ENCODE results near the gene ITFG2. TPM values are rescaled to one million over a fixed set of nuclear protein-coding genes. Genes with fewer than 3 reads are reported as not detected.
A peak's percentile ranks its signal among the peaks of the same experiment; 100 is the strongest.

The ITFG2 gene
- total and polyA plus RNA-seq, 2 of the 13 experiments (the other 11 are each of a cell fraction or from before 2014, with no cell fraction given), result 14.8 to 15.5 TPM

DNA sequence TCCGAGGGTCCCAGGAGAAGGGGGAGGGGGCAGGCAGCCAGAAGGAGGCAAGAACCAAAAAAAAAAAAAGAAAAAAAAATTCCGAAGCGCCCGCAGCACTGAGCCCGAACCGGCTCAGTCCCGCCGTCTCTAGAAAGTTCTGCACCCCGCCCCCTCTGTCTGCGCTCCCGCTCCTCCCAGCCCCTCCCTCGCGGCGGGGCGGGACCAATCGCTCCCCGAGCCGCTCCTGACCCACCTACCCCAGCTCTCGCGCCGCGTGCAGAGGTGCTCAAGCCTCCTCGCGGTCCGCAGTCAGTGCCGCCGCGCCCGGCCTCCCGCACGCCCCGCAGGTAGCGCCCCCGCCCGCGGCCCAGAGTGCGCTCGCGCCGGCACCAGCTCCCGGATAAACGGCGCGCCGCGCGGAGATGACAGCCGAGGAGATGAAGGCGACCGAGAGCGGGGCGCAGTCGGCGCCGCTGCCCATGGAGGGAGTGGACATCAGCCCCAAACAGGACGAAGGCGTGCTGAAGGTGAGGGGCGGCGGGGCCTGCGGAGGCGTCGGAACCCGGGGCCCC, 17.7 kb upstream of the ITFG2 start, which contains the start of gene FKBP4 (continued):
- TF ChIP-seq, protein P1, sequence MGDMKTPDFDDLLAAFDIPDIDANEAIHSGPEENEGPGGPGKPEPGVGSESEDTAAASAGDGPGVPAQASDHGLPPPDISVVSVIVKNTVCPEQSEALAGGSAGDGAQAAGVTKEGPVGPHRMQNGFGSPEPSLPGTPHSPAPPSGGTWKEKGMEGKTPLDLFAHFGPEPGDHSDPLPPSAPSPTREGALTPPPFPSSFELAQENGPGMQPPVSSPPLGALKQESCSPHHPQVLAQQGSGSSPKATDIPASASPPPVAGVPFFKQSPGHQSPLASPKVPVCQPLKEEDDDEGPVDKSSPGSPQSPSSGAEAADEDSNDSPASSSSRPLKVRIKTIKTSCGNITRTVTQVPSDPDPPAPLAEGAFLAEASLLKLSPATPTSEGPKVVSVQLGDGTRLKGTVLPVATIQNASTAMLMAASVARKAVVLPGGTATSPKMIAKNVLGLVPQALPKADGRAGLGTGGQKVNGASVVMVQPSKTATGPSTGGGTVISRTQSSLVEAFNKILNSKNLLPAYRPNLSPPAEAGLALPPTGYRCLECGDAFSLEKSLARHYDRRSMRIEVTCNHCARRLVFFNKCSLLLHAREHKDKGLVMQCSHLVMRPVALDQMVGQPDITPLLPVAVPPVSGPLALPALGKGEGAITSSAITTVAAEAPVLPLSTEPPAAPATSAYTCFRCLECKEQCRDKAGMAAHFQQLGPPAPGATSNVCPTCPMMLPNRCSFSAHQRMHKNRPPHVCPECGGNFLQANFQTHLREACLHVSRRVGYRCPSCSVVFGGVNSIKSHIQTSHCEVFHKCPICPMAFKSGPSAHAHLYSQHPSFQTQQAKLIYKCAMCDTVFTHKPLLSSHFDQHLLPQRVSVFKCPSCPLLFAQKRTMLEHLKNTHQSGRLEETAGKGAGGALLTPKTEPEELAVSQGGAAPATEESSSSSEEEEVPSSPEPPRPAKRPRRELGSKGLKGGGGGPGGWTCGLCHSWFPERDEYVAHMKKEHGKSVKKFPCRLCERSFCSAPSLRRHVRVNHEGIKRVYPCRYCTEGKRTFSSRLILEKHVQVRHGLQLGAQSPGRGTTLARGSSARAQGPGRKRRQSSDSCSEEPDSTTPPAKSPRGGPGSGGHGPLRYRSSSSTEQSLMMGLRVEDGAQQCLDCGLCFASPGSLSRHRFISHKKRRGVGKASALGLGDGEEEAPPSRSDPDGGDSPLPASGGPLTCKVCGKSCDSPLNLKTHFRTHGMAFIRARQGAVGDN (CRISPR knock-in tag; IDR thresholded peaks at IDR 0.05), result peak; percentile 92
- no peak for TF ChIP-seq TCF12 (IDR thresholded peaks at IDR 0.05)
- TF ChIP-seq TCF12 (CRISPR knock-in tag; IDR thresholded peaks at IDR 0.05), result no peak
- TF ChIP-seq DMAP1 (CRISPR knock-in tag; IDR thresholded peaks at IDR 0.05), result peak; percentile 53
- TF ChIP-seq GZF1 (CRISPR knock-in tag; IDR thresholded peaks at IDR 0.05), result no peak
- TF ChIP-seq, protein P2, sequence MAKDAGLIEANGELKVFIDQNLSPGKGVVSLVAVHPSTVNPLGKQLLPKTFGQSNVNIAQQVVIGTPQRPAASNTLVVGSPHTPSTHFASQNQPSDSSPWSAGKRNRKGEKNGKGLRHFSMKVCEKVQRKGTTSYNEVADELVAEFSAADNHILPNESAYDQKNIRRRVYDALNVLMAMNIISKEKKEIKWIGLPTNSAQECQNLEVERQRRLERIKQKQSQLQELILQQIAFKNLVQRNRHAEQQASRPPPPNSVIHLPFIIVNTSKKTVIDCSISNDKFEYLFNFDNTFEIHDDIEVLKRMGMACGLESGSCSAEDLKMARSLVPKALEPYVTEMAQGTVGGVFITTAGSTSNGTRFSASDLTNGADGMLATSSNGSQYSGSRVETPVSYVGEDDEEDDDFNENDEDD (CRISPR knock-in tag; IDR thresholded peaks at IDR 0.05; ENCODE audit: borderline replicate concordance), result peak; percentile 92; the same call in 1 of the 2 replicates
- TF ChIP-seq KLF15 (CRISPR knock-in tag; IDR thresholded peaks at IDR 0.05; ENCODE audit: borderline replicate concordance), result peak; percentile 72; the same call in 1 of the 2 replicates
- TF ChIP-seq YEATS2 (CRISPR knock-in tag; IDR thresholded peaks at IDR 0.05; ENCODE audit: borderline replicate concordance), result peak; percentile 32; the same call in 1 of the 2 replicates
- TF ChIP-seq EEA1 (CRISPR knock-in tag; IDR thresholded peaks at IDR 0.05; ENCODE audit: borderline replicate concordance), result peak; percentile 59; the same call in 1 of the 2 replicates
- TF ChIP-seq ZSCAN31 (CRISPR knock-in tag; IDR thresholded peaks at IDR 0.05; ENCODE audit: low read depth), result peak; percentile 73; the same call in 1 of the 2 replicates
- TF ChIP-seq, protein P3, sequence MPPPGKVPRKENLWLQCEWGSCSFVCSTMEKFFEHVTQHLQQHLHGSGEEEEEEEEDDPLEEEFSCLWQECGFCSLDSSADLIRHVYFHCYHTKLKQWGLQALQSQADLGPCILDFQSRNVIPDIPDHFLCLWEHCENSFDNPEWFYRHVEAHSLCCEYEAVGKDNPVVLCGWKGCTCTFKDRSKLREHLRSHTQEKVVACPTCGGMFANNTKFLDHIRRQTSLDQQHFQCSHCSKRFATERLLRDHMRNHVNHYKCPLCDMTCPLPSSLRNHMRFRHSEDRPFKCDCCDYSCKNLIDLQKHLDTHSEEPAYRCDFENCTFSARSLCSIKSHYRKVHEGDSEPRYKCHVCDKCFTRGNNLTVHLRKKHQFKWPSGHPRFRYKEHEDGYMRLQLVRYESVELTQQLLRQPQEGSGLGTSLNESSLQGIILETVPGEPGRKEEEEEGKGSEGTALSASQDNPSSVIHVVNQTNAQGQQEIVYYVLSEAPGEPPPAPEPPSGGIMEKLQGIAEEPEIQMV (CRISPR knock-in tag; IDR thresholded peaks at IDR 0.05; ENCODE audit: low read depth), result peak; percentile 99
- TF ChIP-seq, protein P4, sequence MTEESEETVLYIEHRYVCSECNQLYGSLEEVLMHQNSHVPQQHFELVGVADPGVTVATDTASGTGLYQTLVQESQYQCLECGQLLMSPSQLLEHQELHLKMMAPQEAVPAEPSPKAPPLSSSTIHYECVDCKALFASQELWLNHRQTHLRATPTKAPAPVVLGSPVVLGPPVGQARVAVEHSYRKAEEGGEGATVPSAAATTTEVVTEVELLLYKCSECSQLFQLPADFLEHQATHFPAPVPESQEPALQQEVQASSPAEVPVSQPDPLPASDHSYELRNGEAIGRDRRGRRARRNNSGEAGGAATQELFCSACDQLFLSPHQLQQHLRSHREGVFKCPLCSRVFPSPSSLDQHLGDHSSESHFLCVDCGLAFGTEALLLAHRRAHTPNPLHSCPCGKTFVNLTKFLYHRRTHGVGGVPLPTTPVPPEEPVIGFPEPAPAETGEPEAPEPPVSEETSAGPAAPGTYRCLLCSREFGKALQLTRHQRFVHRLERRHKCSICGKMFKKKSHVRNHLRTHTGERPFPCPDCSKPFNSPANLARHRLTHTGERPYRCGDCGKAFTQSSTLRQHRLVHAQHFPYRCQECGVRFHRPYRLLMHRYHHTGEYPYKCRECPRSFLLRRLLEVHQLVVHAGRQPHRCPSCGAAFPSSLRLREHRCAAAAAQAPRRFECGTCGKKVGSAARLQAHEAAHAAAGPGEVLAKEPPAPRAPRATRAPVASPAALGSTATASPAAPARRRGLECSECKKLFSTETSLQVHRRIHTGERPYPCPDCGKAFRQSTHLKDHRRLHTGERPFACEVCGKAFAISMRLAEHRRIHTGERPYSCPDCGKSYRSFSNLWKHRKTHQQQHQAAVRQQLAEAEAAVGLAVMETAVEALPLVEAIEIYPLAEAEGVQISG (CRISPR knock-in tag; IDR thresholded peaks at IDR 0.05), result peak; percentile 64
- TF ChIP-seq ZNF441 (CRISPR knock-in tag; IDR thresholded peaks at IDR 0.05; ENCODE audit: borderline replicate concordance), result peak; percentile 54; the same call in 1 of the 2 replicates
- peak; percentile 87 for TF ChIP-seq ZNF430 (CRISPR knock-in tag; IDR thresholded peaks at IDR 0.05)
- TF ChIP-seq ZSCAN9 (CRISPR knock-in tag; IDR thresholded peaks at IDR 0.05; ENCODE audit: borderline replicate concordance), result peak; percentile 74
- peak; percentile 86 for TF ChIP-seq POLR2G (IDR thresholded peaks at IDR 0.05; ENCODE audit: low read depth, low read length)
- peak; percentile 41; the same call in 1 of the 2 replicates for TF ChIP-seq SP5 (CRISPR knock-in tag; IDR thresholded peaks at IDR 0.05; ENCODE audit: borderline replicate concordance, low read depth)
- TF ChIP-seq MXI1 (IDR thresholded peaks at IDR 0.05; ENCODE audit: borderline replicate concordance, low read depth, low read length), result peak; percentile 51; the same call in 1 of the 3 replicates
- TF ChIP-seq ZEB1 (IDR thresholded peaks at IDR 0.05; ENCODE audit: insufficient replicate concordance, low read depth), result no peak
- TF ChIP-seq IKZF4 (CRISPR knock-in tag; IDR thresholded peaks at IDR 0.05; ENCODE audit: borderline replicate concordance, low read depth, not compliant biosample characterization), result peak; percentile 44
- peak; percentile 81 for TF ChIP-seq ARNT2 (CRISPR knock-in tag; IDR thresholded peaks at IDR 0.05; ENCODE audit: low read depth)
